DMS 273 (cell line): ENCODE results near the gene PAGR1.
"Not testable (repeated sequence)": the region's sequence is repeated elsewhere in the genome, so short reads cannot be mapped to it uniquely, and the experiment has no call there.

Experiments
- DNase-seq: peaks from one replicate; lab custom pipeline; 2025; ENCODE audit not compliant: unreplicated experiment; lab: John Stamatoyannopoulos, UW

Gene PAGR1

GRCh38 chr16:29862383-29862883 is 46.5 kb downstream of the PAGR1 start:
- DNase-seq, result no peak

- peak; percentile 99 for DNase-seq
Measured at GRCh38 chr16:29862884-29863668, 47.1 kb downstream of the PAGR1 start, which contains the start of gene CDIPT. CDIPT (minus strand) TSS chr16:29863226; CDS start chr16:29862857, 369 bp downstream.

DNA sequence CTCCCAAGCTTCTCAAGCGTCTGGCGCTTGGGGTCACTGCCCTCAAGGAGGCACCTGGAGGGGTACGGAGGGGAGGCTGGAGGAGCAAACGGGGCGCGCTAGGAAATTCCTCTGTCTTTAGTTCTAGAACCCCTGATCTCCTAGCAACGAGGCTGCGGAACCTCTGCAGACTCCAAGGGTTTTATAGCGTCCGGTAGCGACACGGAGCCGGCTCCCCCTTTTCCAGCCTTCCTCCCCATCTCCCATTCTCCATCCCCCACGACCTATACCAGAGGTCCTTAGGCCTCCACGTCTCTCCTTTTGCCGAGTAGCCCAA is 47.7 kb downstream of the PAGR1 start:
- DNase-seq, result no peak

DNA sequence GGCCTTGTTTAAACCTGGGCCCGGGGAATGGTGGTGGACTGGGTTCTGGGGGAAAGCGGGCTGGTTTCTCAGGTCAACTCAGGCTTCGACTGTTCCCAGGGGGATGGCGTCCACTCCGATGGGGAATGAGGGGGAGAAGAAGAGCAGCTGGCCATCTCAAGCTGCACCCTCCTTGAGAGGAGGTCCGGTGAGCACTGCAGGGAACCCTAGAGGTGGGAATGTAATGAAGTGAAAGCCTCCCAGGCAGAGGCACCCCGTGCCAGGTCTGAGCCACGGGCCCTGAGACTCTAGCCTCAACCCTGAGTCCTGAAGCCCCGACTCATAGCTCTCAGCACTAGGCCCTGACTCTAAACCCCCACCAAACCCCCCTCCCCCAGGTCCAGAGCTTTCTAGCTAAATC is 48.3 kb downstream of the PAGR1 start:
- DNase-seq, result no peak

GRCh38 chr16:29868396-29869009 is 52.6 kb downstream of the PAGR1 start:
- peak; percentile 66 for DNase-seq

DNA sequence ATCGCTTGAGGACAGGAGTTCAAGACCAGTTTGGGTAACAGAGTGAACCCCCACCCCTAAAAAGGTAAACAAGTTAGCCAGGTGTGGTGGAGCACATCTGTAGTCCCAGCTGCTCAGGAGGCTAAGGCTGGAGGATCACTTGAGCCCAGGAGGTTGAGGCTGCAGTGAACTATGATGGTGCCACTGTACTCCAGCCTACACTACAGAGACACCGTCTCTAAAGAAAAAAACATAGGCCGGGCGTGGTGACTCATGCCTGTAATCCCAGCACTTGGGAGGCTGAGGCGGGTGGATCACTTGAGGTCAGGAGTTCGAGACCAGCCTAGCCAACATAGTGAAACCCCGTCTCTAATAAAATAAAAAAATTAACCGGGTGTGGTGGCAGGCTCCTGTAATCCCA is 53.1 kb downstream of the PAGR1 start:
- not testable (repeated sequence) for DNase-seq
